ENCODE results near the gene DESI2.

DNA sequence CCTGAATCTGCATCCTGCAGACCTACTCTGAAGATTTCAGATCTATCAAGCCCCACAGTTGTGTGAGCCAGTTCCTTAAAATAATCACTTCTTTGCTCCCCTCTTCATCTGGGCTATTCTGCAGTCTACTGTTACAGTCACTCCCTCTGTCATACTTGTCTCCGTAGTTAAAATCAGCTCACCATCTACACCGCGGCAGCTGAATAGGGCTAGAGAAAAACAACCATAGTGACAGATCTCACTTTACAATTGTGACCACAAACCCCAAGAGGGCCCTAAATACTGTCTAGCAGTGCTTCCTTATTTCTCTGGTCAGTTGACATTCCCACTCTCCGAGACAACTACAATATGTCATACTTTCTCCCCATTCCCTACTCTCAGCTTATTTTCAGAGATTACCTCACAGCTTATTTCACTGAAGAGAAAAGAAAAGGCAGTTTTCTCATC is 12.9 kb downstream of the DESI2 start:
- TF ChIP-seq, protein P1, sequence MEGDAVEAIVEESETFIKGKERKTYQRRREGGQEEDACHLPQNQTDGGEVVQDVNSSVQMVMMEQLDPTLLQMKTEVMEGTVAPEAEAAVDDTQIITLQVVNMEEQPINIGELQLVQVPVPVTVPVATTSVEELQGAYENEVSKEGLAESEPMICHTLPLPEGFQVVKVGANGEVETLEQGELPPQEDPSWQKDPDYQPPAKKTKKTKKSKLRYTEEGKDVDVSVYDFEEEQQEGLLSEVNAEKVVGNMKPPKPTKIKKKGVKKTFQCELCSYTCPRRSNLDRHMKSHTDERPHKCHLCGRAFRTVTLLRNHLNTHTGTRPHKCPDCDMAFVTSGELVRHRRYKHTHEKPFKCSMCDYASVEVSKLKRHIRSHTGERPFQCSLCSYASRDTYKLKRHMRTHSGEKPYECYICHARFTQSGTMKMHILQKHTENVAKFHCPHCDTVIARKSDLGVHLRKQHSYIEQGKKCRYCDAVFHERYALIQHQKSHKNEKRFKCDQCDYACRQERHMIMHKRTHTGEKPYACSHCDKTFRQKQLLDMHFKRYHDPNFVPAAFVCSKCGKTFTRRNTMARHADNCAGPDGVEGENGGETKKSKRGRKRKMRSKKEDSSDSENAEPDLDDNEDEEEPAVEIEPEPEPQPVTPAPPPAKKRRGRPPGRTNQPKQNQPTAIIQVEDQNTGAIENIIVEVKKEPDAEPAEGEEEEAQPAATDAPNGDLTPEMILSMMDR (tag by site-specific recombination; IDR thresholded peaks at IDR 0.05): no peak
- TF ChIP-seq, protein P2, sequence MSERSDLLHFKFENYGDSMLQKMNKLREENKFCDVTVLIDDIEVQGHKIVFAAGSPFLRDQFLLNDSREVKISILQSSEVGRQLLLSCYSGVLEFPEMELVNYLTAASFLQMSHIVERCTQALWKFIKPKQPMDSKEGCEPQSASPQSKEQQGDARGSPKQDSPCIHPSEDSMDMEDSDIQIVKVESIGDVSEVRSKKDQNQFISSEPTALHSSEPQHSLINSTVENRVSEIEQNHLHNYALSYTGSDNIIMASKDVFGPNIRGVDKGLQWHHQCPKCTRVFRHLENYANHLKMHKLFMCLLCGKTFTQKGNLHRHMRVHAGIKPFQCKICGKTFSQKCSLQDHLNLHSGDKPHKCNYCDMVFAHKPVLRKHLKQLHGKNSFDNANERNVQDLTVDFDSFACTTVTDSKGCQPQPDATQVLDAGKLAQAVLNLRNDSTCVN (tag by site-specific recombination; optimal IDR thresholded peaks at IDR 0.05): no peak
- peak; percentile 95 for TF ChIP-seq ZNF2 (tag by site-specific recombination; IDR thresholded peaks at IDR 0.05)
- TF ChIP-seq, protein P3, sequence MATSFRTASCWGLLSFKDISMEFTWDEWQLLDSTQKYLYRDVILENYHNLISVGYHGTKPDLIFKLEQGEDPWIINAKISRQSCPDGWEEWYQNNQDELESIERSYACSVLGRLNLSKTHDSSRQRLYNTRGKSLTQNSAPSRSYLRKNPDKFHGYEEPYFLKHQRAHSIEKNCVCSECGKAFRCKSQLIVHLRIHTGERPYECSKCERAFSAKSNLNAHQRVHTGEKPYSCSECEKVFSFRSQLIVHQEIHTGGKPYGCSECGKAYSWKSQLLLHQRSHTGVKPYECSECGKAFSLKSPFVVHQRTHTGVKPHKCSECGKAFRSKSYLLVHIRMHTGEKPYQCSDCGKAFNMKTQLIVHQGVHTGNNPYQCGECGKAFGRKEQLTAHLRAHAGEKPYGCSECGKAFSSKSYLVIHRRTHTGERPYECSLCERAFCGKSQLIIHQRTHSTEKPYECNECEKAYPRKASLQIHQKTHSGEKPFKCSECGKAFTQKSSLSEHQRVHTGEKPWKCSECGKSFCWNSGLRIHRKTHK (tag by site-specific recombination; IDR thresholded peaks at IDR 0.05): no peak
- TF ChIP-seq, protein P4, sequence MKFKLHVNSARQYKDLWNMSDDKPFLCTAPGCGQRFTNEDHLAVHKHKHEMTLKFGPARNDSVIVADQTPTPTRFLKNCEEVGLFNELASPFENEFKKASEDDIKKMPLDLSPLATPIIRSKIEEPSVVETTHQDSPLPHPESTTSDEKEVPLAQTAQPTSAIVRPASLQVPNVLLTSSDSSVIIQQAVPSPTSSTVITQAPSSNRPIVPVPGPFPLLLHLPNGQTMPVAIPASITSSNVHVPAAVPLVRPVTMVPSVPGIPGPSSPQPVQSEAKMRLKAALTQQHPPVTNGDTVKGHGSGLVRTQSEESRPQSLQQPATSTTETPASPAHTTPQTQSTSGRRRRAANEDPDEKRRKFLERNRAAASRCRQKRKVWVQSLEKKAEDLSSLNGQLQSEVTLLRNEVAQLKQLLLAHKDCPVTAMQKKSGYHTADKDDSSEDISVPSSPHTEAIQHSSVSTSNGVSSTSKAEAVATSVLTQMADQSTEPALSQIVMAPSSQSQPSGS (tag by site-specific recombination; IDR thresholded peaks at IDR 0.05; ENCODE audit: low read depth): peak; percentile 96
- no peak for TF ChIP-seq SP2 (tag by site-specific recombination; IDR thresholded peaks at IDR 0.05)
- TF ChIP-seq ZNF391 (tag by site-specific recombination; IDR thresholded peaks at IDR 0.05; ENCODE audit: borderline replicate concordance, low read depth): peak; percentile 89; the same call in 1 of the 2 replicates
- peak; percentile 99 for TF ChIP-seq BCL11A (tag by site-specific recombination; IDR thresholded peaks at IDR 0.05; ENCODE audit: low read depth)
- TF ChIP-seq ZNF521 (tag by site-specific recombination; IDR thresholded peaks at IDR 0.05): no peak
- no peak for TF ChIP-seq MYNN (tag by site-specific recombination; IDR thresholded peaks at IDR 0.05; ENCODE audit: borderline replicate concordance)
- TF ChIP-seq, protein P5, sequence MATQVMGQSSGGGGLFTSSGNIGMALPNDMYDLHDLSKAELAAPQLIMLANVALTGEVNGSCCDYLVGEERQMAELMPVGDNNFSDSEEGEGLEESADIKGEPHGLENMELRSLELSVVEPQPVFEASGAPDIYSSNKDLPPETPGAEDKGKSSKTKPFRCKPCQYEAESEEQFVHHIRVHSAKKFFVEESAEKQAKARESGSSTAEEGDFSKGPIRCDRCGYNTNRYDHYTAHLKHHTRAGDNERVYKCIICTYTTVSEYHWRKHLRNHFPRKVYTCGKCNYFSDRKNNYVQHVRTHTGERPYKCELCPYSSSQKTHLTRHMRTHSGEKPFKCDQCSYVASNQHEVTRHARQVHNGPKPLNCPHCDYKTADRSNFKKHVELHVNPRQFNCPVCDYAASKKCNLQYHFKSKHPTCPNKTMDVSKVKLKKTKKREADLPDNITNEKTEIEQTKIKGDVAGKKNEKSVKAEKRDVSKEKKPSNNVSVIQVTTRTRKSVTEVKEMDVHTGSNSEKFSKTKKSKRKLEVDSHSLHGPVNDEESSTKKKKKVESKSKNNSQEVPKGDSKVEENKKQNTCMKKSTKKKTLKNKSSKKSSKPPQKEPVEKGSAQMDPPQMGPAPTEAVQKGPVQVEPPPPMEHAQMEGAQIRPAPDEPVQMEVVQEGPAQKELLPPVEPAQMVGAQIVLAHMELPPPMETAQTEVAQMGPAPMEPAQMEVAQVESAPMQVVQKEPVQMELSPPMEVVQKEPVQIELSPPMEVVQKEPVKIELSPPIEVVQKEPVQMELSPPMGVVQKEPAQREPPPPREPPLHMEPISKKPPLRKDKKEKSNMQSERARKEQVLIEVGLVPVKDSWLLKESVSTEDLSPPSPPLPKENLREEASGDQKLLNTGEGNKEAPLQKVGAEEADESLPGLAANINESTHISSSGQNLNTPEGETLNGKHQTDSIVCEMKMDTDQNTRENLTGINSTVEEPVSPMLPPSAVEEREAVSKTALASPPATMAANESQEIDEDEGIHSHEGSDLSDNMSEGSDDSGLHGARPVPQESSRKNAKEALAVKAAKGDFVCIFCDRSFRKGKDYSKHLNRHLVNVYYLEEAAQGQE (tag by site-specific recombination; IDR thresholded peaks at IDR 0.05): no peak
- TF ChIP-seq ZBTB7A (tag by site-specific recombination; IDR thresholded peaks at IDR 0.05; ENCODE audit: low read depth): no peak

All from HEK293 (cell line).